RPMI8226 (cell line): ENCODE measurements around the gene TSSK1B.
"Not testable (repeated sequence)": the region's sequence is repeated elsewhere in the genome, so short reads cannot be mapped to it uniquely, and the experiment has no call there.

Experiments
- DNase-seq: peaks from one replicate; pipeline ENCODE4 v3.0.0-alpha.2; 2015

The TSSK1B gene

GRCh38 chr5:113434889-113435288 lies at the start of gene TSSK1B:
Gene TSSK1B (minus strand): TSS chr5:113434989. CDS start chr5:113434839, 150 bp downstream.
- no peak for DNase-seq

- DNase-seq, result no peak
These were observed 45.5 kb upstream of the TSSK1B start for GRCh38 chr5:113480243-113480642.

GRCh38 chr5:113478691-113479090 lies 43.9 kb upstream of the TSSK1B start:
- DNase-seq, result no peak

GRCh38 chr5:113474100-113474728 lies 39.4 kb upstream of the TSSK1B start:
- DNase-seq, result peak; percentile 8

- no peak for DNase-seq
These were observed 28.2 kb upstream of the TSSK1B start for GRCh38 chr5:113463032-113463431.

- not testable (repeated sequence) for DNase-seq
These were observed 22.3 kb upstream of the TSSK1B start for GRCh38 chr5:113457106-113457505.

- DNase-seq, result peak; percentile 93
These were observed 18.2 kb upstream of the TSSK1B start for GRCh38 chr5:113452941-113453340.

GRCh38 chr5:113451797-113452196 lies 17.0 kb upstream of the TSSK1B start:
- peak; percentile 36 for DNase-seq

- DNase-seq, result peak; percentile 93
These were observed 16.1 kb upstream of the TSSK1B start for GRCh38 chr5:113450929-113451328.

- peak; percentile 88 for DNase-seq
These were observed 15.7 kb upstream of the TSSK1B start for GRCh38 chr5:113450462-113450861.

- DNase-seq, result no peak
These were observed 13.5 kb upstream of the TSSK1B start for GRCh38 chr5:113448252-113448651.

GRCh38 chr5:113447498-113448050 lies 12.8 kb upstream of the TSSK1B start:
- peak; percentile 47 for DNase-seq

- DNase-seq, result no peak
These were observed 11.7 kb upstream of the TSSK1B start for GRCh38 chr5:113446358-113446927.

GRCh38 chr5:113437111-113437510 lies 2.3 kb upstream of the TSSK1B start:
- DNase-seq, result no peak

GRCh38 chr5:113435575-113435974 lies 786 bp upstream of the TSSK1B start:
- DNase-seq, result no peak

- no peak for DNase-seq
These were observed 752 bp downstream of the TSSK1B start for GRCh38 chr5:113433862-113434612.

- DNase-seq, result no peak
These were observed 1.7 kb downstream of the TSSK1B start for GRCh38 chr5:113433071-113433470.

- no peak for DNase-seq
These were observed 6.8 kb downstream of the TSSK1B start for GRCh38 chr5:113427871-113428574.

- DNase-seq, result no peak
These were observed 8.9 kb downstream of the TSSK1B start for GRCh38 chr5:113425909-113426308.

GRCh38 chr5:113421693-113422092 lies 13.1 kb downstream of the TSSK1B start:
- no peak for DNase-seq

GRCh38 chr5:113405530-113405929 lies 29.3 kb downstream of the TSSK1B start:
- no peak for DNase-seq

- DNase-seq, result no peak
These were observed 30.5 kb downstream of the TSSK1B start for GRCh38 chr5:113404269-113404668.

GRCh38 chr5:113397986-113398385 lies 36.8 kb downstream of the TSSK1B start:
- not testable (repeated sequence) for DNase-seq
